GM21529 (cell line): Measurements from ENCODE around the gene SMAD3.

Source experiments
- ATAC-seq: cut with Tn5 transposase; IDR thresholded peaks from one replicate; pipeline ENCODE4 v1.9.1; 2021; ENCODE audit not compliant: unreplicated experiment

SMAD3 gene

DNA sequence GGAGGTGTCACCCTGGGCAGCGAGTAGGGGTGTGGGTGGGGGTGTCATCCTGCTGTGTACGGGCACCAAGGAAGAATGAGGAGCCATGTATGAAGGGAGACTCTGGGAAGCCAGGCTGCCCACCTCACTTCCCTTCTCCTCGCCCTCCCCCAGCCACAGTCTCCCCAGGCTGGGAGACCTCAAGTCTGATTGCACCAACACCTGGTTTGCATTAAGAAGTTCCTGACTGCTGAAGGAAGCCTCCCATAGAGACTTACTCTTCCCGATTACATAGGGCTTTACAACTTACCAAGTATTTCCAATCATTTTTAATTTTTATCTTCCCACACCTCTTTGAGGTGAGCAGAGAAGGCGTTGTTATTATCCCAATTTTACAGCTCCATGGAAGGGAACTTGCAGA is 29.5 kb upstream of the SMAD3 start:
- no peak for ATAC-seq

DNA sequence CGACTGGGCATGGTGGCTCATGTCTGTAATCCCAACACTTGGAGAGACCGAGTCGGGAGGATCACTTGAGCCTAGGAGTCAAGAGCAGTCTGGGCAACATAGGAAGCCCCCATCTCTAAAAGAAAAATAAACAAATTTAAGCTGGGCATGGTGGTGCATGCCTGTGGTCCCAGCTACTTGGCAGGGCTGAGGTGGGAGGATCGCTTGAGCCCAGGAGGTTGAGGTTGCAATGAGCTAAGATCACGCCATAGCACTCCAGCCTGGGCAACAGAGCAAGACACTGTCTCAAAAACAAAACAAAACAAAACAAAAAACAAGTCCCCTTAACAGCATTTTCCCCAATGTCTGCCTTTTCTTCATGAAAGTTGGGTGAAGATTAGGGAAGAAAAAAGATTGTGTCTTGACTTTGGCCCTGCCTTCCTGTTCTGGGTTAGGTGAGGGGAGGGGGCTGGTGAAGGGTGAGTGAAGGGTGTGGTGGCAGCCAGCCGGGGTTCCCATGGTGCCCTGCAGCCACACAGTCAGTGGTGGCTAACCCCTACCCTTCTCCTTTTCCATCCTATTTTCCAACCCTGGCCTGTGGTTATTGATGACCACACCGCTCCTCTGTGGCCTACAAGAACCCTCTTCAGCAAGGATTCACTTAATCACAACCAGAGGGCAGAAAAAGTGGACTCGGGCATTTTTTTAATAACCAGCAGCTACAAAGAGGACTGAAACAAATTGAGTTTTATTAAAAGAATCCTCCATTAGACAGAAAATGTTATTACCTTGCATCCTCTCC is 28.4 kb upstream of the SMAD3 start:
- ATAC-seq, result no peak

- no peak for ATAC-seq
Observed at GRCh38 chr15:67037694-67038093, 27.7 kb upstream of the SMAD3 start.

GRCh38 chr15:67038736-67039135 is 26.7 kb upstream of the SMAD3 start:
- ATAC-seq, result no peak

GRCh38 chr15:67039384-67040075 is 25.9 kb upstream of the SMAD3 start:
- no peak for ATAC-seq

DNA sequence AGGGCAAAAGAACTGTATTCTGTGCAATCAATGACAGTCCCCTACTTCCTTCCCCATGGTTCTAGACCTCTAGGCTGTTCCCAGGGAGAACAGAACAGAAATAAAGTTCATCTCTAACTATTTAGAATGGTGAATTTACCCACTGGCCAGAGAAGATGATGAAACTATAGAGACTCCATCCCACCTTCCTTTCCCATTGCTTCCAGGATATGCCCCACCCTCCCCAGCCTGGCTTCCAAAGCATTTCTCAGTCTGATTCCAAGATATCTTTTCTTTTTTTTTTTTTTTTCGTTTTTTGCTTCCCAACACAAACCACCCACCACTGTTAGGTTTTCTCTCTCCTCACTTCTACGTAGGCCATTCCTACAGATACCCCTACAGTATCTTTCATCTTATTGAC is 25.1 kb upstream of the SMAD3 start:
- no peak for ATAC-seq

DNA sequence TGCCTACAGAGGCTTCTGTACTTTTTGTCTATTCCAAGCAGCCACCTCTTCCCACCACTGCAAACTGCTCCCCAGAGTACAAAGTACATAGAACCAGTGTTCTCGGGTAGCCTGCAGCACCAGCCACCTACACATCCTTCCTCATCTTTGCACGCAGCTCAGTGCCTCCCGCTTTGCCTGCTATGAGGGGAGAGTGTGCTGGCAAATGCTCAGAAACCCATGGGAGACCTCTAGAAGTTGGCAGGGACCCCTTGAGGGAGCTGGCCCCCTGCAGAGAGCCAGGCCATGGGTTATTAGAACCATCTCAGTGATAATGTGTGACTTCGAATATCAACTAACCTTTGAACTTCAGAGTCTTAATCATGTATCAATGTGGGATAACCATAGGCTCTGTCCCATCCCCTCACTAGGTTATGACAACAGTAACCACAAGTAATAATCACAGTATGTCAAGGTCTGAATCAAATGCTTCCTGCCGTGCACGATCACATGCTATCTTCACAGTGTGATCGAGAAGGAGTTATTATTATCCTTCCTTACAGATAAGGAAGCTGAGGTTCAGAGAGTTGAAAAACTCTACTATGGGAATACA is 22.8 kb upstream of the SMAD3 start:
- ATAC-seq, result no peak

DNA sequence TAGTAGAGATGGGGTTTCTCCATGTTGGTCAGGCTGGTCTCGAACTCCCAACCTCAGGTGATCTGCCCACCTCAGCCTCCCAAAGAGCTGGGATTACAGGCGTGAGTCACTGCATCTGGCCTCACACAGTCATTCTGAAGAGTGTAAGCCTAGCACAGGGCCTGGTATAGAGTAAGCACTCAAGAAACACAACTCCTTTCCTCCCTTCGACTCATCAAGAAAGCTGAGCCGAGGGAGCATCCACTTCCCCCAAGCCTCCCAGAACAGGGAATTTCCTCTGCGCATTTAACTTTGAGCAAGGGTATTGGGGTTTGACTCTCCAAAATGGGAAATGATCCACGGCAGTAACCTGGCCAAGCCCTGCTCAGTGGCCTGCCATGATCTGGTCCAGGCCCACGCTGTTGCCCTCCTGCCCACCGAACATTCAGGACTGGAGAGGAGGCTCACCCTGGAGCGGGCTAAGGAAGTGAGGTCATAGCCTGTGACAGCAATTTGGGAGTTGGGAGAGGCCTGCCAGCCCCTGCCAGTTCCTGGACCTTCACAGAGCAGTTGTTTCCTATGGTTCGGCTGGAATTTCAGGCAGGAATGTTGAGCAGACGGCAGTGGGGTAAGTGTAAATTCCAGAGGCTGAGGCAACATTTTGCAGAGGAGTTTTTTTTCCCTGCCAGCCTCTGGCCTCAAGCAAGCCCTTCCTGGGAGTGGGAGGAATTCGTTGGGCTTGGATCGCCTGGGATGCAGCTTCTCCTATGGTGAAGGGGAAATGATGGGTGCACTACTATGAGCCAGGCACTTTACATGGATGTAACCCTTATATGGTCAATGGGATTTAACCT is 21.2 kb upstream of the SMAD3 start:
- no peak for ATAC-seq

GRCh38 chr15:67047149-67047661 is 18.2 kb upstream of the SMAD3 start:
- no peak for ATAC-seq

DNA sequence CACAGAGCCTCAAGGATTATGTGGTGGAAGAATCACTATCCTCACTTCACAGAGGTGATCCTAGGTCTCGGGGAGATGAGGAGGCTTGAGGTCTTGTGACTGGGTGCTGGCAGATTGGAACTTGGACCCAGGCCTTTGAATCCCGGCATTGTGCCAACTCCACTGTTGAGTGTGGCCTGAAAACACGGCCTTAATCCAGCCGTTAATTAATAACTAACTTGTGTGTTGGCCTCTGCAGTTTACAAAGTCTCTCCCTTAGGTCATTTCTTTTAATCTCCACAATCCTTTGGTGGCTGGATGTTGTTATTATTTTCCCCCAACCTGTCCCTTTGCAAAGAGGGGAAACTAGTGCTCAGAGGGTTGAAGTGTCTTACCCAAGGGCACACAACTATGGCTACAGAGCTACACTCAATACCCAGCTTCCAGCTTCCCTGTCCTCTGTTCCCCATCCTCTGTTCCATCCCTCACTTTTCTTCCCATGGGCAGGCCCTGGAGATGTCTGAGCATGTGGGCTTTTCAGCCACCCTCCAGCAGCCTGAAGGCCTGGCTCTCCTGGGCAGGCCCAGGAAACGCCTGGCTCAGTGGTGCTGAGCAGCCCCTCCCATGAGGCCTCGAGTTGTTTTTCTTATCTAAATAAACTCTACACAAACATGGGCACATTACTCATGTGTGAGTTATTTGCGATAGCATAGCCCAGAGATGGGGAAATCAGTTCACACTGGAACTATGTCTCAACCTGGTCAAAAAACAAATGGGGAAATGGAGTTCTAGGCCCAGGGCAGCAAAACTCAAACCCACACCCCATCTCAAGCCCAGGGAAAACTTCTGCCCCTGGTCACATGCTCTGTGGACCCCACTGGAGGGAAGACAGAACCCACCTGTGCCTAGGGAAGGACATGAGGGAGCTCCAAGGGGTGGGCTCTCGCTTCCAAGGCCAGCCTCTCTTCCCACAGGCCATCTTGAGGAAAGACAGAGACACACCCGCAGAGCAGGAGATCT is 16.8 kb upstream of the SMAD3 start:
- no peak for ATAC-seq

GRCh38 chr15:67049351-67050044 is 15.9 kb upstream of the SMAD3 start:
- no peak for ATAC-seq

GRCh38 chr15:67050062-67050461 is 15.3 kb upstream of the SMAD3 start:
- ATAC-seq, result no peak

DNA sequence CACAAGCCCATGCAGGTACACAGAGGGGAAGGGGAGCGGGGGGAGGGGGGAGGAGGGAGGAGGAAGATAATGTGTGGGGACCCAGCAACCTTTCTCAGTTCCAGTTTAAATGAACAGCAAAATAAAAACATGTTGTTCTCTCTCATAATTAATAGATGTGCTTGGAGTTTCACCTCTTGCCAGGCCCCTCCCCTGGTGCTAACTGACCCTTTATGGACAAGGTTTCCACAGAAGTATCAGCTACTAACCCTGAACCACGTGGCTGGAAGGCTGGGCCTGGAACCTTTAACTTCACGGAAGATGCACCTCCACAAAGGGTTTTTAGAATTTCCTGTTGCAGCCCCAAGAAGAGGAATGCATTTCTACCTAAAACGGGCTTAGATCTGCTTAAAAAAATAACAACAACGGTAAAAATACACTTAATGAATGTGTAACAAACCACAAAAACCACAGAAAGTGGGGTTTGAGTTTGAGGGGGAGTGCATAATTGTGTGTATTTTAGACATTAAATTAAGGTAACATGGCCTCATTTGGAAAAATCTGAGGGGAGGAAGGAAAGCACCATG is 14.8 kb upstream of the SMAD3 start:
- ATAC-seq, result no peak

- ATAC-seq, result no peak
Observed at GRCh38 chr15:67051088-67052045, 14.0 kb upstream of the SMAD3 start.

GRCh38 chr15:67054676-67055075 is 10.7 kb upstream of the SMAD3 start:
- ATAC-seq, result no peak

DNA sequence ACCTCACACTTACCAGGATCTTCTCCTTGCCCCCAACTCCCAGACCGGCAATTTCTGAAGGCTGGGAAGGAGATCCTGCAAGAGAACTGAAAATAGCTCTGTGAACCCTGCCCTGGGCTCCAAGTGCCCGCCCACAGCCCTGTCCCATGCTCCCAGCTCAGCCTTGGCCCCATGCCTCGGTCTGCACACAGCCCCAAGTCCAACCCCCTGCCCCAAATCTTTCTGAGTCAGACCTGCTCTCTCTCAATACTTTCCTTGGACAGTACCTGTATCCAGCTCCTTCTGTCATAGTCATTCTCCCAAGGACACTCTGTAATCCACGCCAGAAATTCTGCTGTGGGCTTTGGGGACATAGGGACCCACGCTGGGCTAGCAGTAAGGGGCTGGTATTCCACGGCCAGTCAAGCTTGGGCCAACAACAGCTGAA is 6.3 kb upstream of the SMAD3 start:
- no peak for ATAC-seq

- ATAC-seq, result no peak
Observed at GRCh38 chr15:67061811-67062368, 3.5 kb upstream of the SMAD3 start.
